Measurements from ENCODE around the gene ADPGK. TPM values are rescaled to one million over a fixed set of nuclear protein-coding genes. Genes with fewer than 3 reads are reported as not detected.

ADPGK gene
- total RNA-seq, 1 experiment from 2014 or later: 52.9 TPM

DNA sequence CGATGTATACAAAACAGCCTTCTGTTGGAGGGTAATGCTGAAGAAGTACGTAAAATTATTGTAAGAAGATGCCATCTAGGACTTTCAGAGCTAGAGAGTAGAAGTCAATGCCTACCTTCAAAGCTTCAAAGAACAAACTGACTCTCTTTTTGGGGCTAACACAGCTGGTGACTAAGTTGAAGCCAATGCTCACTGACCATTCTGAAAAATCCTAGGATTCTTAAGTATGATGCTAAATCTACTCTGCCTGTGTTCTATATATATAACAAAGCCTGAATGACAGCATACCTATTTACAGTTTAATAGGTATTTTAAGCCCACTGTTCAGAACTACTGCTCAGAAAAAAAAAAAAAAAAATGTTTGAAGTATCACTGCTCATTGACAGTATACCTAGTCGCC is 18.9 kb downstream of the ADPGK start:
- Histone ChIP-seq H3K9me2 (replicated peaks; ENCODE audit: low read length) (no peaks in the 10 kb centered on the region), H3K4me3 (ENCODE audit: low read length) (no peak overlapping the region), H2AFZ (ENCODE audit: low read length) (no peak overlapping the region), H3K4me1 (ENCODE audit: insufficient read depth, low read length) (no peaks in the 10 kb centered on the region), H3K9ac (ENCODE audit: low read length) (no peak overlapping the region), H3K27me3 (ENCODE audit: low read length) (no peaks in the 10 kb centered on the region), H3K79me2 (ENCODE audit: low read length) (0 out of 2 replicates have a peak, but pooled peaks cover 19% of the 10 kb centered on the region), H3K4me2 (ENCODE audit: low read length) (no peak overlapping the region), H3K27ac (ENCODE audit: low read length) (no peak overlapping the region), H3K9me3 (ENCODE audit: low read length) (peaks cover 13% of the 10 kb centered on the region; the same call in 1 of the 2 replicates), H4K20me1 (ENCODE audit: low read length) (no peaks in the 10 kb centered on the region), H3F3A (ENCODE audit: low read length, unreplicated experiment) (no peaks in the 10 kb centered on the region), H3K36me3 (ENCODE audit: low read depth, low read length) (peaks cover 47% of the 10 kb centered on the region)
- ATAC-seq: no peak
- ChIA-PET CTCF (no interaction called here), POLR2A (ENCODE audit: unreplicated experiment) (no interaction called here)
- intact Hi-C loops (cut with micrococcal nuclease): no loop called here
- DNase-seq: no peak
- TF ChIP-seq CTCF (conservative IDR thresholded peaks at IDR 0.05; ENCODE audit: low read depth, low read length) (no peak), EZH2 (IDR thresholded peaks at IDR 0.05; ENCODE audit: low read length, unreplicated experiment) (no peak), EZH2phosphoT487 (IDR thresholded peaks at IDR 0.05; ENCODE audit: borderline replicate concordance, low read length) (no peak)
- BruUV-seq (replicated peaks): no TSS peak

DNA sequence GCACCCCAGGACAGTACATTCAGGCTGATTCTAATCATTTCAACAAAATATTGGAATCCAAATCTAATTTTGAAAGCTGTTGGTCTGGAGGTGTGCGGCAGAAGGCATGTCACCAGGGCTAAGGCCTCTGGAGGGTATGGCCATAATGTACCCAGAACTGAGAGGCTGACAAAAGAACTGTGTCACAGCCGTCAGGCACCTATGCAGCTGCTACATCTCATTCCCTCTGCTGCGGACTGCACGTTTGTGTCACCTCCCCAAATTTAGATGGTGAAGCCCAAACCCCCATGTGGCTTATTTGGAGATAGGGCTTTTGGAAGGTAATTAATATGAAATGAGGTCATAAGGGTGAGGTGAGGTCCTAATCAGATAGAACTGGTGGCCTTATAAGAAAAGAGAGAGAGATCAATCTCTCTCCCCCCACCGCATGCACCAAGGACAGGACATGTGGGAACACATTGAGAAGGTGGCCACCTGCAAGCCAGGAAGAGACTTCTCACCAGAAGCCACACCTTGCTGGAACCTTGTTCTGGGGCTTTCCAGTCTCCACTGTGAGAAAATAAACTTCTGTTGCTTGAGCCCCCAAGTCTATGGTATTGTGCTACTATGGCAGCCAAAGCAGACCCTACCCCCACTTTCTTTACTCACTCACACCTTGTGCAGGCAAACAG is 22.8 kb downstream of the ADPGK start:
- Histone ChIP-seq H3K4me1 (ENCODE audit: insufficient read depth, low read length) (no peaks in the 10 kb centered on the region), H3K27ac (ENCODE audit: low read length) (no peak overlapping the region), H3K4me2 (ENCODE audit: low read length) (no peak overlapping the region), H3K36me3 (ENCODE audit: low read depth, low read length) (peaks cover 17% of the 10 kb centered on the region), H3K9me2 (replicated peaks; ENCODE audit: low read length) (no peaks in the 10 kb centered on the region), H3K9me3 (ENCODE audit: low read length) (no peaks in the 10 kb centered on the region), H3K79me2 (ENCODE audit: low read length) (0 out of 2 replicates have a peak, but pooled peaks cover 4% of the 10 kb centered on the region), H3K9ac (ENCODE audit: low read length) (no peak overlapping the region), H3K27me3 (ENCODE audit: low read length) (no peaks in the 10 kb centered on the region), H4K20me1 (ENCODE audit: low read length) (no peaks in the 10 kb centered on the region), H3F3A (ENCODE audit: low read length, unreplicated experiment) (no peaks in the 10 kb centered on the region), H3K4me3 (ENCODE audit: low read length) (no peak overlapping the region), H2AFZ (ENCODE audit: low read length) (no peak overlapping the region)
- no peak for DNase-seq
- TF ChIP-seq EZH2phosphoT487 (IDR thresholded peaks at IDR 0.05; ENCODE audit: borderline replicate concordance, low read length) (no peak), CTCF (conservative IDR thresholded peaks at IDR 0.05; ENCODE audit: low read depth, low read length) (no peak), EZH2 (IDR thresholded peaks at IDR 0.05; ENCODE audit: low read length, unreplicated experiment) (no peak)
- BruUV-seq (replicated peaks): no TSS peak
- CTCF ChIA-PET: no interaction called here
- intact Hi-C loops (cut with micrococcal nuclease): no loop called here
- POLR2A ChIA-PET (ENCODE audit: unreplicated experiment): no interaction called here
- no peak for ATAC-seq

DNA sequence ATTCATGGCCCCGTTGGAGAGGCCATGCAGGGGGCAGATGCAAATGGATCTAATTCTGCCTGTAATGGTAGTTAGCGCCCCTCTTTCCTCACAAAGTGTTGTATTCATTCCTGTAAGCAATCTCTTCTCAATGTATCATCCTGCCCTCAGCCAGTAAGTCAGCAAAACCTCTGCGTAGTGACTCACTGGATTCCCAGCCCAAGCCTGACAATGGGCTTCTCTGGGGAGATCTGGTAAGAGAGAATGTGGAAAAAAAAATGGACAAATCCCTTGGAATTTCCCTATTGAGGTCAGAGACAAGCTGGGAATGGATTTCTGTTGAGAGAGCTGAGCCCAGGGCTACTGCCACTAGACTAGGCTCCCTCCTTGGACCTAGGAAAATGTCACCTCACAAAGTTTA is 25.4 kb downstream of the ADPGK start:
- ATAC-seq: no peak; the same call in 1 of the 2 replicates
- Histone ChIP-seq H3K4me3 (ENCODE audit: low read length) (no peak overlapping the region), H3K27ac (ENCODE audit: low read length) (no peak overlapping the region), H4K20me1 (ENCODE audit: low read length) (no peaks in the 10 kb centered on the region), H2AFZ (ENCODE audit: low read length) (no peak overlapping the region), H3K9ac (ENCODE audit: low read length) (no peak overlapping the region), H3K4me2 (ENCODE audit: low read length) (no peak overlapping the region), H3K9me3 (ENCODE audit: low read length) (no peaks in the 10 kb centered on the region), H3K79me2 (ENCODE audit: low read length) (0 out of 2 replicates have a peak, but pooled peaks cover 4% of the 10 kb centered on the region), H3K4me1 (ENCODE audit: insufficient read depth, low read length) (no peaks in the 10 kb centered on the region), H3F3A (ENCODE audit: low read length, unreplicated experiment) (no peaks in the 10 kb centered on the region), H3K9me2 (replicated peaks; ENCODE audit: low read length) (no peaks in the 10 kb centered on the region), H3K36me3 (ENCODE audit: low read depth, low read length) (peaks cover 27% of the 10 kb centered on the region), H3K27me3 (ENCODE audit: low read length) (no peaks in the 10 kb centered on the region)
- TF ChIP-seq CTCF (conservative IDR thresholded peaks at IDR 0.05; ENCODE audit: low read depth, low read length) (no peak), EZH2phosphoT487 (IDR thresholded peaks at IDR 0.05; ENCODE audit: borderline replicate concordance, low read length) (no peak), EZH2 (IDR thresholded peaks at IDR 0.05; ENCODE audit: low read length, unreplicated experiment) (no peak)
- intact Hi-C loops (cut with micrococcal nuclease): no loop called here
- ChIA-PET CTCF (no interaction called here), POLR2A (ENCODE audit: unreplicated experiment) (interaction anchor here (0.6 kb wide), 1 partner anchor 71 kb away, joined by 6 read pairs; no protein-coding TSS in a partner anchor)
- peak; percentile 19 for DNase-seq
- BruUV-seq (replicated peaks): no TSS peak

All from PC-3 (cell line).